Middle frontal gyrus (tissue), 1 donor: ENCODE measurements around the gene PRPF38B.
"Not testable (repeated sequence)": the region's sequence is repeated elsewhere in the genome, so short reads cannot be mapped to it uniquely, and the experiment has no call there.

Experiments
- DNase-seq: peaks from one replicate; pipeline ENCODE4 v3.0.0-alpha.2; 2015; ENCODE audit warnings: low spot score; ENCODE audit errors: extremely low spot score

Gene PRPF38B

GRCh38 chr1:108679586-108680213, 12.4 kb upstream of the PRPF38B start:
- no peak for DNase-seq

DNA sequence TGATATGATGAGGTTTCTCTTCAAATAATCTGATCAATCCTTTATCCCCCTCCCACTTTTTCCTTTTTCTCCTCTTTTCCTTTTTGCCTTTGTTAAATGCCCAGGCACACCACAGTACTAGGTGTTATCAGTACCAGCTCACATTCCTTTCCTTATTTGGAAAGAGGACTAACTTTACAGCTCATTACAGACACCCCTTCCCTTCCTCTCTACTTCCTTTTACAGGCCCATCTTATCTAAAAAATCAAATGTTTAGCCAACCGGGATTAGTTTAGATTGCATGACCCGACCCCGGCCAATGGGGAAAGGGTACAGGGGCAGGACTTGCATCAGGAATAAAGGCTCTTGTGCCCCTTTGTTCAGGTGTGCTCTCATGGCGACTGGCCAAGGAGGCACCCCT, 10.4 kb upstream of the PRPF38B start:
- DNase-seq: not testable (repeated sequence)

DNA sequence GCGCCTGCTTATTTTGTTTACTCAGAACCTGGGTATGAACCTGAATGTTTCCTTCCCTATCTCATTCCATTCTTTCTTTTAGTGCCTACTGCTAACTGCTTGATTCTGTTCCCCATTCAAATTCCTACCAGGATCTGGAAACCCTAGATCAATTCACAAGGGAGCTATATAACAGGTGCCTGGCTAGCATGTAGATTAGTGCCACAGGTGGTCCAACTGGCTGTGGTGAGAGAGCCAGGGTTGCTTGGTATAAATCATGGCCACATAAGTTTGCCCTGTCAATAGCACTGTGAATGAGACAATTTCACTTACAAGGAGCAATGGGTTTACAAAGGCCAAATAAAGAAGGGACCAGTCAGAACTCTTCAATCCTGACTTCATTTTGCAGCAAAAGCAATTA, 6.6 kb upstream of the PRPF38B start:
- no peak for DNase-seq

GRCh38 chr1:108686614-108687313, 5.3 kb upstream of the PRPF38B start:
- DNase-seq: no peak

GRCh38 chr1:108691128-108691941, 775 bp upstream of the PRPF38B start:
- DNase-seq: no peak

- no peak for DNase-seq
Observed at GRCh38 chr1:108692724-108693655, 880 bp downstream of the PRPF38B start.

DNA sequence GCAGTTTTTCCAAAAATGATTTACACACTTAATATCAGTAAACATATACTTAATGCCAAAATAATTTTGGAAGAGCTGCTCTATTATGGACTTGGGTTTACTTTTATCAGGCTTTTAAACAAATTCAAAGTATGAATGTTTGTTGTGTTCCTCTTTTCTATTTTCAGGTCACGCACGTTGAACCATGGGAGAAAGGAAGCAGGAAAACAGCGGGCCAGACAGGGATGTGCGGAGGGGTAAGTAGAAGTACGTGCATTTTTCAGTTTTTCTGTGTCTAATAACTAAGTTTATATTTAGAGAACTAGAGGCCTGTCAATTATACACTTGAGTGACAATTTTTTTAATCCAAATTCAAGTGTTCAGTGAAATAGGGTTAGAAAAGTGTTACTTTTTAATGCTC, 3.4 kb downstream of the PRPF38B start:
- no peak for DNase-seq

DNA sequence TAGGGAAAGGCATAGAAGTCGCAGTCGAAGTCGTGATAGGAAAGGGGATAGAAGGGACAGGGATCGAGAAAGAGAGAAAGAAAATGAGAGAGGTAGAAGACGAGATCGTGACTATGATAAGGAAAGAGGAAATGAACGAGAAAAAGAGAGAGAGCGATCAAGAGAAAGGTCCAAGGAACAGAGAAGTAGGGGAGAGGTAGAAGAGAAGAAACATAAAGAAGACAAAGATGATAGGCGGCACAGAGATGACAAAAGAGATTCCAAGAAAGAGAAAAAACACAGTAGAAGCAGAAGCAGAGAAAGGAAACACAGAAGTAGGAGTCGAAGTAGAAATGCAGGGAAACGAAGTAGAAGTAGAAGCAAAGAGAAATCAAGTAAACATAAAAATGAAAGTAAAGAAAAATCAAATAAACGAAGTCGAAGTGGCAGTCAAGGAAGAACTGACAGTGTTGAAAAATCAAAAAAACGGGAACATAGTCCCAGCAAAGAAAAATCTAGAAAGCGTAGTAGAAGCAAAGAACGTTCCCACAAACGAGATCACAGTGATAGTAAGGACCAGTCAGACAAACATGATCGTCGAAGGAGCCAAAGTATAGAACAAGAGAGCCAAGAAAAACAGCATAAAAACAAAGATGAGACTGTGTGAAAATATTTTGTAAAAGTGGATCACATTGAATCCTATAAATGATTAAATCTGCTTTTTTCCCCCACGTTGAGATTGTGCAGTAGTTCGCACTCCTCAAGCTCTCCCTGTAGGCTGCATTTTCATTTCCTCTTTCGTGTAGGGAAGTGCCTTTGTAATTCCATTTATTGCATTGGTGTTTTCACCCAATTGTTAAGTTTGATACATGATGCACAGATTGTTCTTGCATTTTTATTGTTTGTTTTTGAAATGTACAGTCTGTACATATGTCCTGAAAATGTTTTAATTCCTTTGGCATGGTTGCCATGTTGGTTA, 7.5 kb downstream of the PRPF38B start:
- no peak for DNase-seq

DNA sequence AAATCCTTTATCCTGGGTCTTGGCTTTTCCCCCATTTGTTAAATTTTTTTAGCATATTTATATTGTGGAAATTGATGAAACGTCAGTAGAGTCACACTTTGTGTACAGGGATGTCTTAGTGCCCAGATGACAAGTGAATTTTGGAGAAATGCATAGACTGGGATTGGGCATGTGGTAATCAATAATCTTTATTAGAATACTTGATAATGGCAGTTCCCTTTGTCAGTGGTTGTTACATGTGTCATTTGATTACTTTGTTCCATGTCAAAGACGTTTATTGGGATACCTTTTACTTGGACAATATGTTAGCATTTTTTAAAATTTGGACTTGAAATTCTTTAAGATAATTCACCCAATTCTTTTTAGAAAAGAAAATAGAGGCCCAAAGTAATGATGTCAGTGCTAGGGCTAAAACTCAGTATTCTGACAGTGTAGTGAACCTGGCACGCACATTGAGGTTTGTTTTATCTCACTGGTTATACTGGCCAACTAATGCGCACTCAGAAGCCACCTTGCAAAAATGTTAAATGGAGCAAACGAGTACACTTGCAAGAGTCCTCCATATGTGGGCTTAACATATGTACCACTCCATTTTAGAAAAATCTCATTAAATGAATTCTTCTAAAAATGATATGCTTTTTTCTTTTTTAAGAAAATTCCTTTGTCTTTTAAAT, 9.2 kb downstream of the PRPF38B start:
- DNase-seq: no peak

DNA sequence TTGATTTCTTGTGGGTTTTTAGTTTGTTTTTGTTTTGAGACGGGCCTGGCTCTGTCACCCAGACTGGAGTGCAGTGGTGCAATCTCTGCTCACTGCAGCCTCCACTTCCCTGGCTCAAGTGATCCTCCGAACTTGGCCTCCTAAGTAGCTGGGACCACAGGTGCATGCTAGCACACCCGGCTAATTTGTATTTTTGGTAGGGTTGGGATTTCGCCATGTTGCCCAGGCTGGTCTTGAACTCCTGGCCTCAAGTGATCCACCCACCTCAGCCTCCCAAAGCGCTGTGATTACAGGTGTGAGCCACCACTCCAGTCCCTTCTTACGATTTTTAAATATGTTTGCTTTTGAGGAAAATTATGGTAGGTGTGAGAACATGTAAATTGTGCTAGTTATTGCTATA, 10.0 kb downstream of the PRPF38B start:
- DNase-seq: not testable (repeated sequence)

DNA sequence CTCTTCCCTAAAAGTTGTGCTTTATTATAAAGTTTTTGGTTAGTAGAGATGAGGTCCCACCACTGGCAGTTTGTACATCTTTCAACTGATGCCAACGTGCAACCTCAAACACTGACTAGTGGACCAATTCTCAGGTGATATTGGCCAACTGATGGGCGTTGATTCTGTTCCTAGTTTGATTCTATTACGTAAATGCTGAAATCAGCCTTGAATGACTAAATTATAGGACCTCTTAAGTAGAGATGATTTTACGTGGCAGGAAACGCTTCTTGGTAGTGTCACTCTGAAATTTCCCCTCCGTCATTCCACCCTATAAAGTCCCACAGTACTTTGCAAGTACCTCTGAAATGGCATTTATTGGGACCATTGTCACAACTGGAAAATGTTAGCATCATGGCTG, 11.8 kb downstream of the PRPF38B start:
- DNase-seq: no peak

- DNase-seq: no peak
Observed at GRCh38 chr1:108704496-108704895, 12.4 kb downstream of the PRPF38B start.

GRCh38 chr1:108706643-108707042, 14.5 kb downstream of the PRPF38B start:
- DNase-seq: no peak

- DNase-seq: no peak
Observed at GRCh38 chr1:108708691-108709660, 16.9 kb downstream of the PRPF38B start.

DNA sequence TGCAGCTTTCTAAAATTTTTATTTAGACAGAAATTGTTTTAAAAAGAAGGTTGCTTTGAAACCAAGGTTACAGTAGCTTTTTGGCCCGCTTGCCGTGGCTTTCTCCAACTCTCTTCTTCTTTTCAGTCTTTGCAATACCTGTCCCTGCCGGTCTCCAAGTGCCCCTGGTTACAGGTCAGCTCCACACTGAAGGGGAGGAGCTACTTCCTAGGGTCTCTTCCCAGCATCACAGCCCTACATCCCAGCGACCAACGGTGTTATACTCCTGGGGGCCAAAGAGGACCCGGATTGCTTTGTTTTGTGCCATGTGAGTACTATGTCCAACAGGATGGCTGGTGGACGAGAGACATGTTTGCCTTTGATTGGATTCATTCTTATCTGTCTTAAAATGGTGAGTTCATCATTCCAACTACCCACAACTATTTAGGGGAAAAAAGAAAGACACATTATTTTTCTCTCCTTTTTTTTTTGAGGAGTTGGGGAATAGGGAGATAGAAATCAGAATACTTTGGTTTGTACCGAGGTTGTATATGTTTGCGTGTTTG, 20.6 kb downstream of the PRPF38B start, which contains the start of gene FNDC7:
TSS of gene FNDC7 (plus strand) at position 303 of the 545 bp plus-strand sequence. CDS start at position 329, 26 bp downstream.
- no peak for DNase-seq

- DNase-seq: no peak
Observed at GRCh38 chr1:108715932-108716331, 23.8 kb downstream of the PRPF38B start.

DNA sequence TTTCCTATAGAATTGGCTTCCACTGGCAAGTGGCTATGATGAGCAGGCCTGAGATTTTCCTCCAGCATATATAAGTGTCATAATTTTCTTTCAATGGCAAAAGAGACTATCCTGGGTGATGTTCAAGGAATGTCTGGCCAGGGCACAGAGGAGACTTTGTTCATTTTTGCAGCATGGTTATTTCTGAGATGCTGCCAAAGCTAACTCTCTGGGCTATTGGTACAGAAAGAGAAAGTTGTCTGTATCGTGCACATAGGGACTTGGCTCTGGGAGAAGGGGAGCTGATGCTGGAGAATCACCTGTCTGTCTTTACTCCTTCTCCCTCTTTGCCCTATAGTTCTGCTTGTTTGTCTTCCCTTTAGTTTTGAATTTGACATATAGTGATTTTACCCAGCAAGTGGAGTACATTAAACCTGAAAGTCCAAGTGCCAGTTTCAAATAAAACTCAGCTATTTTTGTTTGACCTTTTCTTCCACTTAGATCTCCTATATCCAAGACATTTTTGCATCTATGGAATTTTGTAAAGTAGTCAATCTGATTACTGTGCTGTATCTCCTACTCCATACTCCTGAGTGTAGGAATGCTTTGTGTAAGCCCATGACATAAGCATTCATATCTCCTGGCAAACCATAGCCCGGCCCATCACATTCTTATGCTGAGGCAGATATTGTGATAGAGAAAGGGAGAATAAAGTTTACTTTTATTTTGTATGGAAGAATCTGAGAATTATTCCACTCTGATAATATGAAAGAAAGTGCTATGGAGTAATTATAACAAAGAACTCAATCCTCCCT, 24.5 kb downstream of the PRPF38B start:
- DNase-seq: no peak
